Skeletal muscle tissue (tissue), 4 donors: ENCODE measurements around the gene SLC12A3. TPM values are rescaled to one million over a fixed set of nuclear protein-coding genes. Genes with fewer than 3 reads are reported as not detected.

Experiments
- H3K27ac ChIP-seq: one replicate; pipeline ENCODE4 v1.7.0; 2013; ENCODE audit warnings: mild to moderate bottlenecking, low read depth, low read length, inconsistent platforms
- H3K27me3 ChIP-seq, 3 donors: one replicate each; pipeline ENCODE4 v1.7.0; 2013; ENCODE audit warnings: low read length in 3 of 3; ENCODE audit not compliant: control insufficient read depth in 3 of 3, insufficient read depth in 3 of 3
- H3K36me3 ChIP-seq, 3 donors: one replicate each; pipeline ENCODE4 v1.7.0; 2013; ENCODE audit warnings: low read length in 3 of 3; ENCODE audit not compliant: control insufficient read depth in 3 of 3, insufficient read depth in 3 of 3
- H3K4me1 ChIP-seq, 3 donors: one replicate each; pipeline ENCODE4 v1.7.0; 2013; ENCODE audit warnings: low read length in 3 of 3, mild to moderate bottlenecking in 3 of 3; ENCODE audit not compliant: control insufficient read depth in 3 of 3, insufficient read depth in 3 of 3
- H3K4me3 ChIP-seq, 3 donors: one replicate each; pipeline ENCODE4 v1.7.0; 2013; ENCODE audit warnings: low read length in 3 of 3
- H3K9ac ChIP-seq, 3 donors: one replicate each; pipeline ENCODE4 v1.7.0; 2013; ENCODE audit warnings: low read length in 3 of 3, mild to moderate bottlenecking in 3 of 3, moderate library complexity in 2 of 3, low read depth in 1 of 3
- H3K9me3 ChIP-seq, 3 donors: one replicate each; pipeline ENCODE4 v1.7.0; 2013; ENCODE audit warnings: low read length in 3 of 3; ENCODE audit not compliant: control insufficient read depth in 3 of 3
- total RNA-seq: library from RNA; depleted of rRNA; stranded (reverse); fragments of >200 nt; gene quantifications from one replicate; pipeline ENCODE4 v1.2.3, GENCODE V29; 2014
- donor health status: Osteomylitis.

The SLC12A3 gene
- total RNA-seq, 1 donor from 2014 or later: not detected

GRCh38 chr16:56885446-56886162 is 20.6 kb downstream of the SLC12A3 start:
- Histone ChIP-seq H3K27ac (no peak overlapping the region), H3K36me3 (no peaks in the 10 kb centered on the region), H3K4me3 (no peak overlapping the region), H3K9me3 (no peaks in the 10 kb centered on the region), H3K27me3 (peaks cover 0 to 3% (median 0%) of the 10 kb centered on the region in 3 donors), H3K4me1 (no peaks in the 10 kb centered on the region), H3K9ac (no peak overlapping the region)

DNA sequence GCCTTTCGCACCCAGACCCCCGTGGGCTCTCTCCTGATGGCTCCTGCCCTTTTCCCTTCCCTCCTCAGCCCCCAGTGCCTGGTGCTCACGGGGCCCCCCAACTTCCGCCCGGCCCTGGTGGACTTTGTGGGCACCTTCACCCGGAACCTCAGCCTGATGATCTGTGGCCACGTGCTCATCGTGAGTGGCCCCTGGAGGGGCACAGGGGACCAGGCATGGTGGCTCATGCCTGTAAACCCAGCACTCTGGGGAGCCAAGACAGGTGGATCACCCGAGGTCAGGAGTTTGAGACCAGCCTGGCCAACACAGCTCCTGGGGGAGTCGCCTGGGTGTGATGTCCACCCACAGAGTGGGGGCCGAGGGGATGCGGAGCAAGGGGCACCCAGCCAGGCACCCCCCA is 21.3 kb downstream of the SLC12A3 start:
- Histone ChIP-seq H3K9ac (no peak overlapping the region), H3K9me3 (no peaks in the 10 kb centered on the region), H3K4me1 (no peaks in the 10 kb centered on the region), H3K27me3 (peaks cover 0 to 3% (median 0%) of the 10 kb centered on the region in 3 donors), H3K4me3 (no peak overlapping the region), H3K27ac (no peak overlapping the region), H3K36me3 (no peaks in the 10 kb centered on the region)

- no peaks in the 10 kb centered on the region for H3K9me3 ChIP-seq
- H3K27me3 ChIP-seq: peaks cover 0 to 3% (median 0%) of the 10 kb centered on the region in 3 donors
- H3K4me1 ChIP-seq: no peaks in the 10 kb centered on the region
- H3K4me3 ChIP-seq: no peak overlapping the region
- H3K27ac ChIP-seq: no peak overlapping the region
- H3K36me3 ChIP-seq: no peaks in the 10 kb centered on the region
- no peak overlapping the region for H3K9ac ChIP-seq
Observed at GRCh38 chr16:56886826-56887225, 21.8 kb downstream of the SLC12A3 start.

DNA sequence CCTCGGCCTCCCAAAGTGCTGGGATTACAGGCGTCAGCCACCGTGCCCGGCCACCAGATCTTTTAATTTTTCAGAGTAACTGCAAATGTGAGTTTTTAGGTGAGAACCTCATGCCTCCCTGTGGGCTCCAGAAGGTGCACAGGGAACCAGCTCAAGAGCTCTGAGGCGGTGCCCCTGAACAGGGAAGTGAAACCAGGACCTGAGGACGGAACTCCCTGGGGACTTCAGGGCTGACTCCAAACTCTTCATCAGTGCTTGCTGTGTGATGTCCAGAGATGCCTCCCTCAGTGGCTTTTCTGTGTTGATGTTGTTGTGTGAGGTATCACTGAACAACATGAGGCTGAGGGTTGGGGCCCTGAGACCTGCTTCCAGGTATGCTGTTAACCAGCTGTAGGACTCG is 23.8 kb downstream of the SLC12A3 start:
- Histone ChIP-seq H3K36me3 (no peaks in the 10 kb centered on the region), H3K27me3 (peaks cover 0 to 3% (median 0%) of the 10 kb centered on the region in 3 donors), H3K4me1 (no peaks in the 10 kb centered on the region), H3K9ac (no peak overlapping the region), H3K9me3 (no peaks in the 10 kb centered on the region), H3K4me3 (no peak overlapping the region), H3K27ac (no peak overlapping the region)

DNA sequence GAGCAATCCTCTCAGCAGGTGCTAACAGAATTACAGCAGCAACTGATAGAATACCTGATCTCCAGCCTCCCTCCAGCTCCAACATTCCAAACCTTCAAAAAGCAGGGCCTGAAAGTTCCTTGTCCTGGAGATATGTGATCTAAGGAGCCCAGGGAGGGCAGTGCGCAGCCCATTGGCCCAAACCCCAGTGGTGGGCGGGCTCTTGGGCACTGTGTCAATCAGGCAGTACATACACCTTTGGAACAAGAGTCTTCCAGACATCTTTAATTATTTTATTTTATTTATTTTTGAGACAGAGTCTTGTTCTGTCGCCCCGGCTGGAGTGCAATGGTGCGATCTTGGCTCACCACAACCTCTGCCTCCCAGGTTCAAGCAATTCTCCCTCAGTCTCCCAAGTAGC is 24.2 kb downstream of the SLC12A3 start:
- Histone ChIP-seq H3K9me3 (no peaks in the 10 kb centered on the region), H3K4me3 (no peak overlapping the region), H3K9ac (no peak overlapping the region), H3K27me3 (peaks cover 0 to 3% (median 0%) of the 10 kb centered on the region in 3 donors), H3K4me1 (no peaks in the 10 kb centered on the region), H3K27ac (no peak overlapping the region), H3K36me3 (no peaks in the 10 kb centered on the region)

- no peak overlapping the region for H3K27ac ChIP-seq
- no peaks in the 10 kb centered on the region for H3K36me3 ChIP-seq
- no peak overlapping the region for H3K4me3 ChIP-seq
- H3K9ac ChIP-seq: no peak overlapping the region
- peaks cover 0 to 3% (median 0%) of the 10 kb centered on the region in 3 donors for H3K27me3 ChIP-seq
- H3K9me3 ChIP-seq: no peaks in the 10 kb centered on the region
- H3K4me1 ChIP-seq: no peaks in the 10 kb centered on the region
Observed at GRCh38 chr16:56891685-56892084, 26.7 kb downstream of the SLC12A3 start.

DNA sequence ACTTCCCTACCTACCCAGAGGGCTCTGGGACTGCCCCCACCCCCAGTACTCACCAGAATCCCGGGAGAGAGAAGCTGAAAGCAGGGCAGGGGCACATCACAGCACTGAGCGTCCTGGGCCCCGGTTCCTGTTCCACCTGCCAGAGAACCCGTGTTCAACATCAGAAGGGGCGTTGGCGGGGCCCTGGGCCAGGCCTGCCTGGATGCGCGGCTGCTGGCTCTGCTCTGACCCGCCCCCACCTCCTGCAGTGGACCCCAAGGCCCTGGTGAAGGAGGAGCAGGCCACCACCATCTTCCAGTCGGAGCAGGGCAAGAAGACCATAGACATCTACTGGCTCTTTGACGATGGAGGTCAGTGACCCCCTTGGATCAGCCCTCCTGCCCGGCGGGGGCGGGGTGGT is 27.7 kb downstream of the SLC12A3 start:
- Histone ChIP-seq H3K27ac (no peak overlapping the region), H3K4me1 (no peaks in the 10 kb centered on the region), H3K9ac (no peak overlapping the region), H3K27me3 (peaks cover 0 to 3% (median 0%) of the 10 kb centered on the region in 3 donors), H3K36me3 (no peaks in the 10 kb centered on the region), H3K4me3 (no peak overlapping the region), H3K9me3 (no peaks in the 10 kb centered on the region)

- Histone ChIP-seq H3K9me3 (no peaks in the 10 kb centered on the region), H3K4me1 (no peaks in the 10 kb centered on the region), H3K27ac (no peak overlapping the region), H3K9ac (no peak overlapping the region), H3K36me3 (no peaks in the 10 kb centered on the region), H3K4me3 (no peak overlapping the region), H3K27me3 (no peaks in the 10 kb centered on the region)
Observed at GRCh38 chr16:56894331-56894917, 29.4 kb downstream of the SLC12A3 start.

DNA sequence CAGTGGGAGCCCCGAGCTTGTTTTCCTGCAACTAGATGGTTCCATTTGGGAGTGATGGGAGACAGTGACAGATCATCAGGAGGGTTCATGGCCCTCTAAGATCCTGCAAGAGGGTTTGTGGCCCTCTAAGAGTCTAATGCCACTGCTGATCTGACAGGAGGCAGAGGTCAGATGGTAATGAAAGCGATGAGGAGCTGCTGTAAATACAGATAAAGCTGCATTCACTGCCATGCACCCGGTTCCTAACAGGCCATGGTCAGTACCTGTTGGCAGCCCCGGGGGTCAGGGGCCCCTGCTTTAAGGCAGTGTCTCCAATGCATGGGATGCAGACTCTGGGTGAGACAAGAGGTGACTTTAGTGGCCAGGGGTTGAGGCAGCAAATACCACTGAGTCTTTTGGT is 30.8 kb downstream of the SLC12A3 start:
- Histone ChIP-seq H3K27me3 (no peaks in the 10 kb centered on the region), H3K9me3 (no peaks in the 10 kb centered on the region), H3K36me3 (no peaks in the 10 kb centered on the region), H3K27ac (no peak overlapping the region), H3K4me1 (no peaks in the 10 kb centered on the region), H3K4me3 (no peak overlapping the region), H3K9ac (no peak overlapping the region)

DNA sequence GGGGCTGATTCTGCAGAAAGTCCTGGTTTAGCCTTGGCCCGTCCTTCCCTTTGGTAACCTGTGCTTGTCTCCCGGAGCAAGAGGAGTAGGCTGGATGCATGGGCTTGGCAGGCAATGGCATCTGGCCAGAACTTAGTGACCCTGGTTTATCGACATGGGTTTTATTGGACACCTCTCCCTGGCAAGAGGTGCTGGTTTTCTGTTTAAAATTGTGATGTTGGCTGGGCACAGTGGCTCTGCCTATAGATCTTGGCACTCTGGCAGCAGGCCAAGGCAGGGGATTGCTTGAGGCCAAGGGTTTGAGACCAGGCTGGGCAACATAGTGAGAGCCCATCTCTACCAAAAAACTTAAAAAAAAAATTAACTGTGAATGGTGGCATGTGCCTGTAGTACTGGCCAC is 31.2 kb downstream of the SLC12A3 start:
- no peak overlapping the region for H3K4me3 ChIP-seq
- no peaks in the 10 kb centered on the region for H3K27me3 ChIP-seq
- no peak overlapping the region for H3K9ac ChIP-seq
- H3K9me3 ChIP-seq: no peaks in the 10 kb centered on the region
- no peaks in the 10 kb centered on the region for H3K4me1 ChIP-seq
- no peak overlapping the region for H3K27ac ChIP-seq
- H3K36me3 ChIP-seq: no peaks in the 10 kb centered on the region
